BJ (cell line): ENCODE data around the gene DNAJB13. TPM values are rescaled to one million over a fixed set of nuclear protein-coding genes. Genes with fewer than 3 reads are reported as not detected.

Experiments used
- CTCF ChIA-PET: fragments of 350-600 bp; formaldehyde crosslinking; extraction: SDS; loops from one replicate; lab custom pipeline; 2021; ENCODE audit warnings: antibody characterized with exemption, inconsistent platforms; lab: Yijun Ruan, JAX
- POLR2A ChIA-PET: fragments of 300-600 bp; sonication (Branson Sonifier 250); formaldehyde crosslinking; extraction: SDS; loops from one replicate; lab custom pipeline; 2021; ENCODE audit warnings: antibody characterized with exemption; lab: Charles Lee
- DNase-seq: peaks from one replicate; pipeline ENCODE4 v3.0.0-alpha.2; 2011; ENCODE audit warnings: low read depth
- H3K27me3 ChIP-seq: 2 replicates; pipeline ENCODE4 v1.6.0; 2011; ENCODE audit warnings: low read length; ENCODE audit not compliant: control insufficient read depth, insufficient read depth
- H3K36me3 ChIP-seq: 2 replicates; pipeline ENCODE4 v1.5.1; 2011; ENCODE audit warnings: low read length; ENCODE audit not compliant: control insufficient read depth, insufficient read depth
- H3K4me3 ChIP-seq: 2 replicates; pipeline ENCODE4 v1.5.1; 2011; ENCODE audit warnings: low read depth, mild to moderate bottlenecking, control low read depth, low read length
- CTCF ChIP-seq: IDR thresholded peaks from 2 replicates; pipeline ENCODE4 v1.5.1; 2011; ENCODE audit warnings: low read depth, mild to moderate bottlenecking, control low read depth, inconsistent platforms, low read length, moderate library complexity; ENCODE audit not compliant: insufficient read depth
- polyA plus RNA-seq: library from polyadenylated mRNA; depleted of rRNA; stranded (reverse); fragments of >200 nt; gene quantifications from 2 replicates; pipeline ENCODE4 v1.2.3, GENCODE V29; 2011

The DNAJB13 gene
- polyA plus RNA-seq, 1 experiment, result 0.47 TPM

DNA sequence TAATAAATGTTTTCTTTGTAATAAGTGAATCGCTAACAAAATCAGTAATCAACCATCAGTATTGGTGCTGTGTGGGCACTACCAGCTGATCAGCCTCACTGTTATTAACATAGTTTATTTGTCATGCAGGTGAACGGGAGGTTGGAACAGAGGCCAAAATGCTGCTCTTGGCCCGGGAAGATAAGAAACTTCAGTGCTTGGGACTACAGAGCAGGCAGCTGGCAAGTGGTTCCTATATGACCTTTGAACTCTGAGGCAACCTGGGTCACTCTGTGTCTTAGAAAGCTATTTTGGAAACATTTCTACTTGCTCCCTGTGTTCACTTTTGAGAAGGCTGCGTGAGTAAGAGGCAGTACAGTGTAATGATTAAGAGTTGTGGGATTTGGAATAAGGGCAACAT is 36.5 kb upstream of the DNAJB13 start:
- CTCF ChIA-PET, result no interaction called here
- H3K4me3 ChIP-seq, result no peak overlapping the region
- POLR2A ChIA-PET, result no interaction called here
- TF ChIP-seq CTCF, result no peak
- peaks cover 4% of the 10 kb centered on the region for H3K36me3 ChIP-seq
- H3K27me3 ChIP-seq, result no peaks in the 10 kb centered on the region
- DNase-seq, result no peak

GRCh38 chr11:73916435-73916834 is 34.4 kb upstream of the DNAJB13 start:
- TF ChIP-seq CTCF, result no peak
- Histone ChIP-seq H3K36me3 (peaks cover 4% of the 10 kb centered on the region), H3K27me3 (no peaks in the 10 kb centered on the region), H3K4me3 (no peak overlapping the region)
- ChIA-PET POLR2A (no interaction called here), CTCF (interaction anchor here (0.6 to 1.9 kb wide), 3 partner anchors 12 to 414 kb away, joined by 3 to 5 read pairs (median 3); no protein-coding TSS in a partner anchor)
- no peak for DNase-seq

DNA sequence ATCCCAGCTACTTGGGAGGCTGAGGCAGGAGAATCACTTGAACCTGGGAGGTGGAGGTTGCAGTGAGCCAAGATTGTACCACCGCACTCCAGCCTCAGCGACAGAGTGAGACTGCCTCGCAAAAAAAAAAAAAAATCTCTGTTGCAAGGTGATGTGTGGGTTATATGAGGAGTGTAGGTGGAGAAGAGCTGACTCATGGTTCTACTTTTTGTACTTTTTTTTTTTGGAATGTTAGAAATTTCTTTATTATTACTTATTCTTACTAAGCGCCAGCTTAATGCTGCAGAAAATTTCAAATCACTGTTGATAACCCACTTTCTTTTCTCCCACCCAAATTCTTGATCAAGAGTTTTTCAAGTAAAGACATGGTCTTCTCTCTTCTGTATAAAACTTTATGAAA is 29.6 kb upstream of the DNAJB13 start:
- no peak for TF ChIP-seq CTCF
- CTCF ChIA-PET, result no interaction called here
- POLR2A ChIA-PET, result no interaction called here
- H3K27me3 ChIP-seq, result no peaks in the 10 kb centered on the region
- H3K4me3 ChIP-seq, result no peak overlapping the region
- peaks cover 4% of the 10 kb centered on the region; the same call in 1 of the 2 replicates for H3K36me3 ChIP-seq
- DNase-seq, result no peak

GRCh38 chr11:73929388-73929787 is 21.4 kb upstream of the DNAJB13 start:
- ChIA-PET POLR2A (no interaction called here), CTCF (interaction anchor here (1.2 to 1.4 kb wide), 2 partner anchors 12 to 13 kb away, joined by 3 to 5 read pairs; no protein-coding TSS in a partner anchor)
- DNase-seq, result no peak
- no peak overlapping the region for H3K4me3 ChIP-seq
- no peak for TF ChIP-seq CTCF
- peaks cover 3% of the 10 kb centered on the region for H3K36me3 ChIP-seq
- H3K27me3 ChIP-seq, result no peaks in the 10 kb centered on the region

- Histone ChIP-seq H3K36me3 (peaks cover 3% of the 10 kb centered on the region), H3K4me3 (no peak overlapping the region), H3K27me3 (no peaks in the 10 kb centered on the region)
- CTCF ChIA-PET, result interaction anchor here (0.6 to 3.6 kb wide), 9 partner anchors 8 to 306 kb away, joined by 3 to 22 read pairs (median 4); no protein-coding TSS in a partner anchor
- TF ChIP-seq CTCF, result peak; percentile 56
- POLR2A ChIA-PET, result no interaction called here
- DNase-seq, result no peak
These were observed 19.7 kb upstream of the DNAJB13 start for GRCh38 chr11:73931039-73931645.
